Measurements from ENCODE around the gene SSU72.

SSU72 gene

GRCh38 chr1:1574721-1575537 lies at the start of gene SSU72:
Gene SSU72 (minus strand): TSS chr1:1574863. CDS start chr1:1574557, 306 bp downstream.
- FAIRE-seq: no peak

GRCh38 chr1:1623631-1624442 lies 49.2 kb upstream of the SSU72 start:
- no peak for FAIRE-seq

GRCh38 chr1:1623181-1623630 lies 48.5 kb upstream of the SSU72 start:
- no peak for FAIRE-seq

- no peak for FAIRE-seq
Observed at GRCh38 chr1:1622788-1623094, 48.1 kb upstream of the SSU72 start.

- no peak for FAIRE-seq
Observed at GRCh38 chr1:1622010-1622787, 47.5 kb upstream of the SSU72 start.

- FAIRE-seq: no peak
Observed at GRCh38 chr1:1621173-1622009, 46.7 kb upstream of the SSU72 start.

GRCh38 chr1:1620433-1621139 lies 45.9 kb upstream of the SSU72 start:
- no peak for FAIRE-seq

GRCh38 chr1:1619917-1620361 lies 45.3 kb upstream of the SSU72 start:
- no peak for FAIRE-seq

- FAIRE-seq: no peak
Observed at GRCh38 chr1:1618396-1619068, 43.9 kb upstream of the SSU72 start.

GRCh38 chr1:1617925-1618324 lies 43.3 kb upstream of the SSU72 start:
- FAIRE-seq: no peak

GRCh38 chr1:1617516-1617915 lies 42.9 kb upstream of the SSU72 start:
- FAIRE-seq: no peak

GRCh38 chr1:1616838-1617237 lies 42.2 kb upstream of the SSU72 start:
- FAIRE-seq: no peak

GRCh38 chr1:1616045-1616790 lies 41.6 kb upstream of the SSU72 start:
- FAIRE-seq: no peak

GRCh38 chr1:1615256-1616044 lies 40.8 kb upstream of the SSU72 start, which contains the start of gene MIB2:
Gene MIB2 (plus strand): TSS chr1:1615500. CDS start chr1:1623453, 7,953 bp downstream.
- no peak for FAIRE-seq

- no peak for FAIRE-seq
Observed at GRCh38 chr1:1614954-1615255, 40.2 kb upstream of the SSU72 start.

- FAIRE-seq: no peak
Observed at GRCh38 chr1:1614204-1614953, 39.7 kb upstream of the SSU72 start.

GRCh38 chr1:1613509-1614082 lies 38.9 kb upstream of the SSU72 start:
- FAIRE-seq: no peak

GRCh38 chr1:1612104-1612400 lies 37.4 kb upstream of the SSU72 start:
- no peak for FAIRE-seq

- FAIRE-seq: no peak
Observed at GRCh38 chr1:1610796-1611195, 36.1 kb upstream of the SSU72 start.
